T1000 (cell line): ENCODE data around the gene ZNF341.

Source experiments
- DNase-seq: peaks from one replicate; lab custom pipeline; 2025; ENCODE audit warnings: mixed read lengths; lab: John Stamatoyannopoulos, UW

Gene ZNF341

GRCh38 chr20:33702861-33703260 is 28.9 kb upstream of the ZNF341 start:
- DNase-seq, result no peak

- DNase-seq, result no peak
Measured at GRCh38 chr20:33703498-33704137, 28.2 kb upstream of the ZNF341 start.

- no peak for DNase-seq
Measured at GRCh38 chr20:33704197-33704924, 27.4 kb upstream of the ZNF341 start.

- no peak for DNase-seq
Measured at GRCh38 chr20:33707668-33708067, 24.1 kb upstream of the ZNF341 start.

- DNase-seq, result no peak
Measured at GRCh38 chr20:33709398-33709797, 22.4 kb upstream of the ZNF341 start.

GRCh38 chr20:33709905-33710541 is 21.8 kb upstream of the ZNF341 start:
- DNase-seq, result no peak

- DNase-seq, result no peak
Measured at GRCh38 chr20:33710681-33711445, 20.9 kb upstream of the ZNF341 start.

- no peak for DNase-seq
Measured at GRCh38 chr20:33711446-33711738, 20.4 kb upstream of the ZNF341 start.

- no peak for DNase-seq
Measured at GRCh38 chr20:33713865-33714367, 17.9 kb upstream of the ZNF341 start.

- DNase-seq, result no peak
Measured at GRCh38 chr20:33716498-33716897, 15.3 kb upstream of the ZNF341 start.

GRCh38 chr20:33719277-33719988 is 12.4 kb upstream of the ZNF341 start:
- no peak for DNase-seq

- peak; percentile 94 for DNase-seq
Measured at GRCh38 chr20:33719989-33720709, 11.6 kb upstream of the ZNF341 start, which contains the start of gene PXMP4. PXMP4 (minus strand) TSS chr20:33720310; CDS start chr20:33720207, 103 bp downstream.

- no peak for DNase-seq
Measured at GRCh38 chr20:33721391-33722140, 10.2 kb upstream of the ZNF341 start.

- no peak for DNase-seq
Measured at GRCh38 chr20:33724439-33725094, 7.2 kb upstream of the ZNF341 start.

- DNase-seq, result no peak
Measured at GRCh38 chr20:33725607-33726264, 6.1 kb upstream of the ZNF341 start.

GRCh38 chr20:33727115-33727479 is 4.7 kb upstream of the ZNF341 start:
- no peak for DNase-seq

- DNase-seq, result no peak
Measured at GRCh38 chr20:33727806-33728205, 4.0 kb upstream of the ZNF341 start.

- DNase-seq, result no peak
Measured at GRCh38 chr20:33728463-33728862, 3.3 kb upstream of the ZNF341 start.

- DNase-seq, result no peak
Measured at GRCh38 chr20:33729101-33729500, 2.7 kb upstream of the ZNF341 start.
